ENCODE measurements around the gene PLXDC2.

PLXDC2 gene

DNA sequence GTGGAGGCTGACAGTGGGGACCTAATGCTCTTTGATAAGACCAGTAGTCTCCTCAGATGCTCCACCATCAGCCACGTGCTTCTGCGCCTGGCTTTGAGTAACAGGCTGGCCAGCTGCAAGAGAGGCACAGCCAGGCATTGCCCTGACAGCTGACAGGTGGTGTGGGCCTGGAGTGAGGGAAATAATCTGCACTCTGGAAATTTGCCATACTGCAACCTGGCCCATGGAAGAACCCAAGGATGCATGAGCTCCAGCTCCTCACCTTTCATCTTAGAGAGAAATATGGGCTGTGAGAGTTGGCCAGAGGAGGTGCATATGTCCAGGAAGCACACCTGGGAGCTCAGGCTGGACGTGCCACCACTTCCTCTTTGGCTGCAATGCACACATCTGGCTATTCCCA is 118.9 kb downstream of the PLXDC2 start:
- H3K9ac ChIP-seq (ENCODE audit: low read depth in 1 of 2, low read length in 2 of 2) = no peak overlapping the region
- no peak overlapping the region for H3K27ac ChIP-seq (ENCODE audit: low read depth, low read length)
- H3K4me1 ChIP-seq (ENCODE audit: control insufficient read depth in 1 of 2, insufficient read depth in 2 of 2, low read length in 2 of 2) = peaks cover 10 to 11% of the 10 kb centered on the region in 2 donors
- H3K9me3 ChIP-seq (ENCODE audit: control insufficient read depth in 1 of 2, low read length in 2 of 2) = no peaks in the 10 kb centered on the region
- no peak overlapping the region for H3K4me3 ChIP-seq (ENCODE audit: low read depth in 1 of 2, low read length in 2 of 2)
- no peaks in the 10 kb centered on the region for H3K36me3 ChIP-seq (ENCODE audit: control insufficient read depth in 1 of 2, insufficient read depth in 2 of 2, low read length in 2 of 2)
- H3K27me3 ChIP-seq (ENCODE audit: control insufficient read depth in 1 of 2, insufficient read depth in 2 of 2, low read length in 2 of 2) = no peaks in the 10 kb centered on the region

DNA sequence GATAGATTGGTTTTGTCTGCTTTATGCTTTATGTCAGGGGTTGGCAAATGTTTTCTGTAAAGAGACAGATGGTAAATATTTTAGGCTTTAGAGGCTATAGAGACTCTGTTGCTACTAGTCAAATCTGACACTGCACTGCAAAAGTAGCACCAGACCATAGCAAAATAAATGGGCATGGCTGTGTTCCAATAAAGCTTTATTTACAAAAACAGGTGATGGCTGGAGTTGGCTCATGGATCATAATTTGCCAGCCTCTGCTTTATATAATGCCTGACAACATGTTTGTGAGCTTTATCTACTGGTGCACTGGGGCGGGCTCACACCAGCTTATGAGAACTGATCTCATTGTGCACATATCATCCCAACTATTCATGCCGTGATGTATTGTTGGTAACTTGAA is 120.1 kb downstream of the PLXDC2 start:
- H3K9ac ChIP-seq (ENCODE audit: low read depth in 1 of 2, low read length in 2 of 2) = no peak overlapping the region
- H3K36me3 ChIP-seq (ENCODE audit: control insufficient read depth in 1 of 2, insufficient read depth in 2 of 2, low read length in 2 of 2) = no peaks in the 10 kb centered on the region
- H3K4me1 ChIP-seq (ENCODE audit: control insufficient read depth in 1 of 2, insufficient read depth in 2 of 2, low read length in 2 of 2) = peaks cover 4 to 5% of the 10 kb centered on the region in 2 donors
- H3K27me3 ChIP-seq (ENCODE audit: control insufficient read depth in 1 of 2, insufficient read depth in 2 of 2, low read length in 2 of 2) = no peaks in the 10 kb centered on the region
- H3K9me3 ChIP-seq (ENCODE audit: control insufficient read depth in 1 of 2, low read length in 2 of 2) = no peaks in the 10 kb centered on the region
- H3K4me3 ChIP-seq (ENCODE audit: low read depth in 1 of 2, low read length in 2 of 2) = no peak overlapping the region
- no peak overlapping the region for H3K27ac ChIP-seq (ENCODE audit: low read depth, low read length)

DNA sequence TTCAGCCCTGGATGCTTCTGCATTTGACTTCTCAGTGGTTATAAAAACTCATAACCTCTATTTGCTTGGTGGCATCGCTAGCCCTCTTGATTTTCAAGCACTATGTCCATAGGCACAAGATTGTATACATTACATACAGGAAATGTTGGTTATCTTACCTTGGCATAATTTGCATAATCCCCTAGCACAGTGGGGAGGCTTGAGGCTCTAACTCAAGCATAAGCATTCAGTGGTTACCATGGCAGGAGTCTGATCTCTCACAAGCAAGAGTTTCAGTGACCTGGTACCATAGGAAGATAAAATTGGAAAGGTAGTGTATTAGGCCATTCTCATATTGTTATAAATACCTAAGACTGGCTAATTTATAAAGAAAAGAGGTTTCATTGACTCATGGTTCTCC is 121.8 kb downstream of the PLXDC2 start:
- no peaks in the 10 kb centered on the region for H3K27me3 ChIP-seq (ENCODE audit: control insufficient read depth in 1 of 2, insufficient read depth in 2 of 2, low read length in 2 of 2)

DNA sequence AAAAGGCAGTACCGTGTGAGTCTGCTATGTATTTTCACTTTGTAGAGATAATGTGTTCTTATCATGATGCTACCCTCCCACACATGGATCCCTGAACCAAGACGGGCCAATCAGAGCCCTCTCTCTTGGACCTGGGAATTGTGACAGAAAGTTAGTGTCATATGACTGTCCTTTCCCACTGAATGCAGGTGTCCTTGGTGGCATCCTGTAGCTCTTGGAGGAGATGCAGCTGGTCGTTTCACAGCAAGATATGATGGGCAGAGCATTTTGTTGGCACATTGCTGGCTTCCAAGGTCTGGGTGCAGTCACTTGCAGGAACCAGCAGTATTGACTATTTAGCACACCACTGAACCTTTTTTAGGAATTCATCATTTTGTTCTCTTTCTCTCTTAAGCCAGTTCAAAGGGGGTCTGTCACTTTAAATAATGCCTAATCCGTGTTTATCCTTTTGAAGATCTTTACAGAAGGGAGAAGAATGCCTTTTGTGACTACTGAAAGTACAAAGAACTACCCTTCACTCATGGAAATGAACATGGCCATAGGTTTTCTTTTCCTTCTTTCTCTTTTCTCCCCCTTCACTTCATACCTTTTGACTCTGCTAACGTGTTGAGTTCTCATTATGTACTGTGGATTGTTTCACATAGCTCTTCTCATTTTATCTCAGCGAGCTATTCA is 125.1 kb downstream of the PLXDC2 start:
- Histone ChIP-seq H3K27ac (ENCODE audit: low read depth, low read length) (no peak overlapping the region), H3K36me3 (ENCODE audit: control insufficient read depth in 1 of 2, insufficient read depth in 2 of 2, low read length in 2 of 2) (no peaks in the 10 kb centered on the region), H3K9me3 (ENCODE audit: control insufficient read depth in 1 of 2, low read length in 2 of 2) (no peaks in the 10 kb centered on the region), H3K27me3 (ENCODE audit: control insufficient read depth in 1 of 2, insufficient read depth in 2 of 2, low read length in 2 of 2) (no peaks in the 10 kb centered on the region), H3K4me3 (ENCODE audit: low read depth in 1 of 2, low read length in 2 of 2) (no peak overlapping the region), H3K9ac (ENCODE audit: low read depth in 1 of 2, low read length in 2 of 2) (no peak overlapping the region), H3K4me1 (ENCODE audit: control insufficient read depth in 1 of 2, insufficient read depth in 2 of 2, low read length in 2 of 2) (no peaks in the 10 kb centered on the region)

More for the DNA sequence above, 121.8 kb downstream of the PLXDC2 start:
- Histone ChIP-seq H3K36me3 (ENCODE audit: control insufficient read depth in 1 of 2, insufficient read depth in 2 of 2, low read length in 2 of 2) (no peaks in the 10 kb centered on the region), H3K4me3 (ENCODE audit: low read depth in 1 of 2, low read length in 2 of 2) (no peak overlapping the region), H3K4me1 (ENCODE audit: control insufficient read depth in 1 of 2, insufficient read depth in 2 of 2, low read length in 2 of 2) (no peaks in the 10 kb centered on the region), H3K27ac (ENCODE audit: low read depth, low read length) (no peak overlapping the region), H3K9ac (ENCODE audit: low read depth in 1 of 2, low read length in 2 of 2) (no peak overlapping the region), H3K9me3 (ENCODE audit: control insufficient read depth in 1 of 2, low read length in 2 of 2) (no peaks in the 10 kb centered on the region)

DNA sequence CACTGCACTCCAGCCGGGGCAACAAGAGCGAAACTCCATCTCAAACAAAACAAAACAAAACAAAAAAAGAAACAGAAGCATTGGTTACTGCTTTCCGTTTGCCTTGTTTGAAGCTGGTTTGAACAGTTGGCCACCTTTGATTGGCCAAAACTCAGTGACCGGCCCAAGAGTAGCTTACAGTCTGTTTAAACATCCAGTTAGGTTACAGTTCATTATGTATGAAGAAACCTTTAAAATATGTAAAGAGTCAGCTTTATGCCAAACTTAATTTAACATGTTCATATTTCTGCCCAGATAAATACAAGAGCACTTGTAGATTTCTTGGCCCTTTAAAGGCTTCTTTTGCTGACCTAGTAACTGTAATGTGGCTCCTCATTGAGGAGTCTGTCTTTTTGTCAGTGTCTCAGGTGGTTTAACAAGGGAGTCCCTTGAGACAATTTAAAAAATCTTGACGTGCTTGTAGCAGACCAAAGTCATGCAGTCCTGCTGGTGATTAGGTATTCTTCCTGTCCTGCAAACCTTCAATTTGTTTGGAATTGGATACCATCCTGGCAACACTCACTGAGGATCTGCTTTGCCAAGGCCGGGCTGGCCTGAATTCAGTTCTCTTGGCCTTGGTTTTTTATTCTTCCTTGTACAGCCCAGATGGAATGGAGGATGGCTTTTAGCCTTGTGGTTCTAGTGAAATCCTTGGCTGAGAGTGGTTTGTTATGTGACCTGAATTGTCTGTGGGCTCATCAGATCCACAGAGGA is 128.9 kb downstream of the PLXDC2 start:
- Histone ChIP-seq H3K9me3 (ENCODE audit: control insufficient read depth in 1 of 2, low read length in 2 of 2) (no peaks in the 10 kb centered on the region), H3K4me3 (ENCODE audit: low read depth in 1 of 2, low read length in 2 of 2) (no peak overlapping the region), H3K27ac (ENCODE audit: low read depth, low read length) (no peak overlapping the region), H3K27me3 (ENCODE audit: control insufficient read depth in 1 of 2, insufficient read depth in 2 of 2, low read length in 2 of 2) (no peaks in the 10 kb centered on the region), H3K4me1 (ENCODE audit: control insufficient read depth in 1 of 2, insufficient read depth in 2 of 2, low read length in 2 of 2) (no peaks in the 10 kb centered on the region), H3K36me3 (ENCODE audit: control insufficient read depth in 1 of 2, insufficient read depth in 2 of 2, low read length in 2 of 2) (no peaks in the 10 kb centered on the region), H3K9ac (ENCODE audit: low read depth in 1 of 2, low read length in 2 of 2) (no peak overlapping the region)

DNA sequence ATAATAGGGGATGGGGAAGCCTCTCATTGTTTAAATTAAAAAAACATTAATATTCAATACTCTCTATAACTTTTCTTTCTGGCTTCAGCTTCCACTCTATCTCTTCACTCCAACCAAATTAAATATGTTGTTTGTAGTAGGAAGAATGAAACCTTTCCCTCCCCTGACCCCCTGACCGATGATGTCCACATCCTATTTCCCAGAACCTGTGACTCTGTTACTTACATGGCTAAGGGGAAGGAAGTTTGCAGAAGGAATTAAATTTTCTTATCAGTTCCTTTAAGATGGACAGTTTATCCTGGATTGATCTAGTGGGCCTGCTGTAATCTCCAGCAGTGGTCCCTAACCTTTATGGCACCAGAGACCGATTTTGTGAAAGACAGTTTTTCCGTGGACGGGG is 130.0 kb downstream of the PLXDC2 start:
- Histone ChIP-seq H3K4me3 (ENCODE audit: low read depth in 1 of 2, low read length in 2 of 2) (no peak overlapping the region), H3K27me3 (ENCODE audit: control insufficient read depth in 1 of 2, insufficient read depth in 2 of 2, low read length in 2 of 2) (no peaks in the 10 kb centered on the region), H3K36me3 (ENCODE audit: control insufficient read depth in 1 of 2, insufficient read depth in 2 of 2, low read length in 2 of 2) (no peaks in the 10 kb centered on the region), H3K9ac (ENCODE audit: low read depth in 1 of 2, low read length in 2 of 2) (no peak overlapping the region), H3K4me1 (ENCODE audit: control insufficient read depth in 1 of 2, insufficient read depth in 2 of 2, low read length in 2 of 2) (no peaks in the 10 kb centered on the region), H3K27ac (ENCODE audit: low read depth, low read length) (no peak overlapping the region), H3K9me3 (ENCODE audit: control insufficient read depth in 1 of 2, low read length in 2 of 2) (no peaks in the 10 kb centered on the region)

DNA sequence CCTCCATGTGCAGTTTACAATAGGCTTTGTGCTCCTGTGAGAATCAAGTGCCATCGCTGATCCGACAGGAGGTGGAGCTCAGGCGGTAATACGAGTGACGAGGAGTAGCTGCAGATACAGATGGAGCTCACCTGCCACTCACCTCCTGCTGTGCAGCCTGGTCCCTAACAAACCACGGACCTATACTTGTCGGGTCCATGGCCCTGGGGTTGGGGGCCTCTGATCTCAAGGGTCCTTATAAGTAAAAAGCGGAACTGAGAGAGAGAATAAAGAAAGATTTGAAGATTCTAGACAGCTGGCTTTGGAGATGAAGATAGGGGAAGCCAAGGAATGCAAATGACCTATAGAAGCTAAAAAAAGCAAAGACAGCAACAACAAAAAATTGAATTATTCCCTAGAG is 130.6 kb downstream of the PLXDC2 start:
- Histone ChIP-seq H3K36me3 (ENCODE audit: control insufficient read depth in 1 of 2, insufficient read depth in 2 of 2, low read length in 2 of 2) (no peaks in the 10 kb centered on the region), H3K4me3 (ENCODE audit: low read depth in 1 of 2, low read length in 2 of 2) (no peak overlapping the region), H3K9ac (ENCODE audit: low read depth in 1 of 2, low read length in 2 of 2) (no peak overlapping the region), H3K4me1 (ENCODE audit: control insufficient read depth in 1 of 2, insufficient read depth in 2 of 2, low read length in 2 of 2) (no peaks in the 10 kb centered on the region), H3K9me3 (ENCODE audit: control insufficient read depth in 1 of 2, low read length in 2 of 2) (no peaks in the 10 kb centered on the region), H3K27ac (ENCODE audit: low read depth, low read length) (no peak overlapping the region), H3K27me3 (ENCODE audit: control insufficient read depth in 1 of 2, insufficient read depth in 2 of 2, low read length in 2 of 2) (no peaks in the 10 kb centered on the region)

DNA sequence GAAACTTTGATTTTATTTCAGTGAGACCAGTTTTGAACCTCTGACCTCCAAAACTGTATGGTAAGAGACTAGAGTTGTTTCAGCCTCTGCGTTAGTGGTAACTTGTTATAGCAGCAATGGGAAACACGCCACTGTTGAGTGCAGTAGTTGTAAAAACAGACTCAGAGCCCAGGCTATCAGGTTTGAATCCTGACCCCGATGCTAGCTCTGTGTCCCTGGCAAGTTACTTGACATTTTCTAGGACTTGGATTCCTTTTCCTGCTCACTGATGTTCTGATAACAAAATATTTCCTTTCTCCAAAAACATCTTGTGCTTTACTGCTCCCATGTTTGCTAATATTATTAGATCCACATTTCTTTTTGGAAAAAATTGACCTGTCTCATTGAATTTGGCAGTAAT is 131.0 kb downstream of the PLXDC2 start:
- Histone ChIP-seq H3K9me3 (ENCODE audit: control insufficient read depth in 1 of 2, low read length in 2 of 2) (no peaks in the 10 kb centered on the region), H3K9ac (ENCODE audit: low read depth in 1 of 2, low read length in 2 of 2) (no peak overlapping the region), H3K4me1 (ENCODE audit: control insufficient read depth in 1 of 2, insufficient read depth in 2 of 2, low read length in 2 of 2) (no peaks in the 10 kb centered on the region), H3K27ac (ENCODE audit: low read depth, low read length) (no peak overlapping the region), H3K4me3 (ENCODE audit: low read depth in 1 of 2, low read length in 2 of 2) (no peak overlapping the region), H3K36me3 (ENCODE audit: control insufficient read depth in 1 of 2, insufficient read depth in 2 of 2, low read length in 2 of 2) (no peaks in the 10 kb centered on the region), H3K27me3 (ENCODE audit: control insufficient read depth in 1 of 2, insufficient read depth in 2 of 2, low read length in 2 of 2) (no peaks in the 10 kb centered on the region)

DNA sequence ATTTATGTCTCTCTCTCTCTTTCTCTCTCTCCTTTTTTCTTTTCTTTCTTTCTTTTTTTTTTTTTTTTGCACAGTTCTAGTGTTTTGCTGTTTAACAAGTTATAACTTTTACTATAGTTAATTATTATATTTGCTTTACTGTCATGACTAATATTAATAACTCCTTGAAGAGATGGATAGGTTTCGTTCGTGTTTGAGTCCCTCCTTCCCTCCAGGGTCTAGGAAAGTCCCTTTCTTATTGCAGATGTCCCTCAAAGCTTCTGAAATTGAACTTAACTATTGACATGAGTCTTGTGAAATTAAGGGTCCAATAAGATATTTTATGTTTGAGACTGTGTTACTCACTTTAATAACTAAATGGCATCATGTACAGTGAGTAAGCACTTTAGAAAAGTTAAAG is 131.4 kb downstream of the PLXDC2 start:
- Histone ChIP-seq H3K27me3 (ENCODE audit: control insufficient read depth in 1 of 2, insufficient read depth in 2 of 2, low read length in 2 of 2) (no peaks in the 10 kb centered on the region), H3K9me3 (ENCODE audit: control insufficient read depth in 1 of 2, low read length in 2 of 2) (no peaks in the 10 kb centered on the region), H3K9ac (ENCODE audit: low read depth in 1 of 2, low read length in 2 of 2) (no peak overlapping the region), H3K36me3 (ENCODE audit: control insufficient read depth in 1 of 2, insufficient read depth in 2 of 2, low read length in 2 of 2) (no peaks in the 10 kb centered on the region), H3K4me3 (ENCODE audit: low read depth in 1 of 2, low read length in 2 of 2) (no peak overlapping the region), H3K27ac (ENCODE audit: low read depth, low read length) (no peak overlapping the region), H3K4me1 (ENCODE audit: control insufficient read depth in 1 of 2, insufficient read depth in 2 of 2, low read length in 2 of 2) (no peaks in the 10 kb centered on the region)

DNA sequence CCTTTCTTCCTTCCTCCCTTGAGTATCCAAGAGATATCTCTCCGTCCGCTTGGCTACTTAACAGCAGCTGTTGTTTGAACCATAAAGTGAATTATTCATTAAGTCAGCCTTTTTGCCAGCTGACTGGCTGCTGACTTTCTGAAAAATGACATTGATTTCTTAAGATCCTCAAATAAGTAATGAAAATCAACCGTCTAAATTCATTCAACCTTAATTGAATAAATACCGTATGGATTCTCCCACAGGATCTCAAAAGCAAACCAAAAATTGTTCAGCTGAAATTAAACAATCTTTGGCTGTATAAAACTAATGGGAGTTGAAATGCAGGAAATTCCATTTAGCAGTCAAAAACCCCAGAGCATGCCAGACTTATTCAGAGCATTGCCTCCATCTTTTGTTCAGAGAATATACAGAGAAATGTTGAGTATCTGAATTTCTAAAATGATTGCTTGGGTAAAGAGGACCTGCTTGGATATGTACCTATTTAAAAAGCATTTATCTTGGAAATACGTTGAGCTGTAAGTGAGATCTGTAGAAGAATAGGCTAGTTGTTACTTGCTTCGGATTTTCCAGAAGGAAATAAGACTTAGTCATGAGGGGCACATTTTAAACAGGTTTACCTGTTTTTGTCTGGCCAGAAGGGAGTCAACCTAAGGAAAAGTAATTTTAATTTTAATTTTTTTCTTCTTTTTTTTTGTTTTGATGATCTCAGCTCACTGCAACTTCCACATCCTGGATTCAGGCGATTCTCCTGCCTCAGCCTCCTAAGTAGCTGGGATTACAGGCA is 136.2 kb downstream of the PLXDC2 start:
- Histone ChIP-seq H3K27ac (ENCODE audit: low read depth, low read length) (no peak overlapping the region), H3K4me3 (ENCODE audit: low read depth in 1 of 2, low read length in 2 of 2) (no peak overlapping the region), H3K9me3 (ENCODE audit: control insufficient read depth in 1 of 2, low read length in 2 of 2) (no peaks in the 10 kb centered on the region), H3K36me3 (ENCODE audit: control insufficient read depth in 1 of 2, insufficient read depth in 2 of 2, low read length in 2 of 2) (no peaks in the 10 kb centered on the region), H3K4me1 (ENCODE audit: control insufficient read depth in 1 of 2, insufficient read depth in 2 of 2, low read length in 2 of 2) (no peaks in the 10 kb centered on the region), H3K9ac (ENCODE audit: low read depth in 1 of 2, low read length in 2 of 2) (no peak overlapping the region), H3K27me3 (ENCODE audit: control insufficient read depth in 1 of 2, insufficient read depth in 2 of 2, low read length in 2 of 2) (no peaks in the 10 kb centered on the region)
